Prostate gland (tissue), 2 donors: ENCODE measurements around the gene PTPRG.

Source experiments
- POLR2A ChIP-seq: fragments of 450-650 bp; IDR thresholded peaks from one replicate; pipeline ENCODE4 v1.6.1; 2016; ENCODE audit warnings: antibody characterized with exemption, mild to moderate bottlenecking
- TF ChIP-seq, protein P1 (sequence below), 4 experiments: fragments of 200-600 bp in 2 of 4; fragments of 450-650 bp in 2 of 4; sonication (generic) in 2 of 4; IDR thresholded peaks; 1 replicate in 3 of 4; 2 replicates in 1 of 4; pipeline ENCODE4 v1.5.1; 2016 to 2019; ENCODE audit warnings: antibody characterized with exemption in 4 of 4, mild to moderate bottlenecking in 2 of 4, moderate library complexity in 2 of 4

DNA sequence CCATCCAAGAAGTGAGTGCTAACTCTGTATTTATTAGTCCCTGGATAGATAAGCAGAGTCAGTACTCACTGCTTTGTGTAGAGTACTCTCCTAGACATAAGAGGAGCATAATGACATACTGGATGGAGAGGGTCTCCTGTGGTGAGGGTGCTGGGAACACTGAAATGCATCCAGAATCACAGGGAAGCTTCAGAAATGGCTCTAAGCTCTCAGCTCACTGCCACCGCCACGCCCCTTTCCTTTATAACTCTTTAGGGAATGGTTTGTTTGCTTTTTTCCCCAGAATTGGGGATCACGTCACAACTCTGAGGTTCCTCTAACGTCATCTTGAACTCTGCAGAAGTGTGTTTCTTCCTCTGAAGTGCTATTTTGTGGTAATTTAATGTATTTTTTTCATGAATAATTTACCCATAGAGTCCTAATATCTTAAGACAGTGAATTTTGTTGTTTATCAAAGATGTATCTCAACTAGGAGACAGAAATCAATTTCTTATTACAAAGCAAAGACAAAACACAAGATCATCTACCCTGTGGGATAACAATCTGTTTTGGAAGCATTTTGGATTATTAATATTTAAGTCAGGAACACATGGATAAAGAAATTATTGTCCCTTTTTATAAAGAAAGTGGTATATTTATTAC, 154.6 kb downstream of the PTPRG start:
- TF ChIP-seq, protein P1, sequence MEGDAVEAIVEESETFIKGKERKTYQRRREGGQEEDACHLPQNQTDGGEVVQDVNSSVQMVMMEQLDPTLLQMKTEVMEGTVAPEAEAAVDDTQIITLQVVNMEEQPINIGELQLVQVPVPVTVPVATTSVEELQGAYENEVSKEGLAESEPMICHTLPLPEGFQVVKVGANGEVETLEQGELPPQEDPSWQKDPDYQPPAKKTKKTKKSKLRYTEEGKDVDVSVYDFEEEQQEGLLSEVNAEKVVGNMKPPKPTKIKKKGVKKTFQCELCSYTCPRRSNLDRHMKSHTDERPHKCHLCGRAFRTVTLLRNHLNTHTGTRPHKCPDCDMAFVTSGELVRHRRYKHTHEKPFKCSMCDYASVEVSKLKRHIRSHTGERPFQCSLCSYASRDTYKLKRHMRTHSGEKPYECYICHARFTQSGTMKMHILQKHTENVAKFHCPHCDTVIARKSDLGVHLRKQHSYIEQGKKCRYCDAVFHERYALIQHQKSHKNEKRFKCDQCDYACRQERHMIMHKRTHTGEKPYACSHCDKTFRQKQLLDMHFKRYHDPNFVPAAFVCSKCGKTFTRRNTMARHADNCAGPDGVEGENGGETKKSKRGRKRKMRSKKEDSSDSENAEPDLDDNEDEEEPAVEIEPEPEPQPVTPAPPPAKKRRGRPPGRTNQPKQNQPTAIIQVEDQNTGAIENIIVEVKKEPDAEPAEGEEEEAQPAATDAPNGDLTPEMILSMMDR (IDR thresholded peaks at IDR 0.05) = no peak
- TF ChIP-seq POLR2A = no peak
